Medulla oblongata (tissue), 1 donor: ENCODE results near the gene MDGA2.
"Not testable (repeated sequence)": the region's sequence is repeated elsewhere in the genome, so short reads cannot be mapped to it uniquely, and the experiment has no call there.

Experiments used
- DNase-seq: peaks from one replicate; pipeline ENCODE4 v3.0.0-alpha.2; 2015; ENCODE audit errors: extremely low spot score

MDGA2 gene

DNA sequence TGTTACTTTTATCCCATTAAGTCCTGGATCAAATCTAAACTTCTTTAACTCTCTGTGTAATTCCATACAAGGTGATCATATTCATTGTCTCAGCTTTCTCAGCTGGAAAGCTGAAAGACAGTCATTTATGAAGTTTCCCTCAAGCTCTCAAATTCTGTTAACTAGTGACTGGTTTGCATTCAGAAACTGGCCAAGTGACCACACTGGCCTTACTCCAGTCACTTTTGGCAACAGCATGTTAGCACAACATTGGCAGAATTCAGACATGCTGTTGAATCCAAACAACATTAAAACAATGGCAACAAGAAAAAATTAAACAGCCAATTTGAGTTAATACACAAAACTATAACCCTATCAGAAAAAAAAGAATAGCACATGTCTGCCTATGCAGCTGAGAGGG is 343.3 kb downstream of the MDGA2 start:
- DNase-seq, result peak; percentile 73

DNA sequence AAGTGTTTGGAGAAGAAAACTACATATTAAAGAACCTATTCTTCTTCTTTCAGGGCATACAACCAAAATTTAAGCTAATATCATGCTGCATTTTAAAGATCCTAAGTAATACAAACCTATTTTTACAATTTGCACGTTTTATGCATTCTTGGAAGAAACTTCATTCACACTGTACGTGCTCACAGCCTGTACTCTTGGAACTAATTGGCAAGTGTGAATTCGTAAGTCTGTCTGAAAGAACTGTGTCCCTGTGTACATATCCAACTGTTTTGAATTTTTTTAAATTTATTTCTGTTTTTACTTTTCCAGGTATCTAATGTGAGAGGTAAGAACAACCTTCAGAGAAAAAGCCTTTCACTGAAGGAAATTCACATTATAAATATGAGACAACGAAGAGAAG is 347.0 kb downstream of the MDGA2 start:
- no peak for DNase-seq

DNA sequence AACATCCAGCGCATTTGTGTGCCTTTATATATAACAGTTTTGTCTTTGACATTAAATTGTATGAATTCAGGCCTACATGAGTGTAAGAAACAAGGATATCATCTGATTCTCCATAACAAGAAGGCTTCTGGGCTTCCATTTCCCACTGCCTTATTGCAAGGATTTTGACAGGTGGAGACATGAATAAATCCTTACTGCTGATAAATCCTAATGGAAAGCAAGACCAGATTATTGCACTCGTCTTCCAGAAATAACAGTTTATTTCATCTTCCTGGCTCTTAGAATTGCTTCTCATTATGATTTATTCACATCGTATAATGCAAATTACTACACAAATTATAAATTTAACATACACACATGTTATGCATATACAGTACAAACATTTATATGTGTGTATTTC is 348.1 kb downstream of the MDGA2 start:
- DNase-seq, result no peak

DNA sequence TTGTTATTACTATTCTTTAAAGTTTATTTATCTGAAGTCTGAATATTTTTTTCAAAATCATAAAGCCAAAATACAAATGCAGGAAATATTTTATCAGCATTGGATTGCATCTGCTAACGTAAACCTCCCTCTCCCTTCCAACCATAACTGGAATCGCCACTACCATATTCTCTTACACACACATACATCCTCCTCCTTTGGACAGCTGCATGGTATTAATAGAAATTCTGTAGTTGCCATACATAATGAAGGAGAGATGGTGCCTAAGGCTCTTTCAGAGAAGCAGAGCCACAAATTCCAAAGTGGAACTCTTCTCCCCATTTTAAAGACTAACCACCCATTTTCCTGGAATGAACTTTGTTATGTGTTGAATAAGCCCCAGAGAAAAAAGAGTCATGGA is 352.7 kb downstream of the MDGA2 start:
- no peak for DNase-seq

DNA sequence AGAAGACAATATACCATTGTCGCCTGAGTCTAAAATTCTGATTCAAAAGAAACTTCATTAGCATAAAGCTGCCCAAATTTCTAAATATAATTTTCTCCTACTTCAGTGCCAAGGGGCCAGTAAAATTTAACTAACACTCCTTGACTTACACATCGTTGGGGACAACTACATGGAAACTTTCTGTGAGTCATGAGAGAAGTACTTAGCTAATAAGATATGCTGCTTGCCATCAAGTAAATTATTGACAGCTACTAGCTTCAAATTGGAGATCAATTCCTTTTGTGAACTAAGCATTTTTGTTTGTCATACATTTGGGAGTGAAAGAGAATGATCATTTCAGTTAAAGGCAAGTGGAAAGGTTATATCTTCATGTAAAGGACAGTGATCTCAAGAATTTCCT is 373.3 kb downstream of the MDGA2 start:
- no peak for DNase-seq

DNA sequence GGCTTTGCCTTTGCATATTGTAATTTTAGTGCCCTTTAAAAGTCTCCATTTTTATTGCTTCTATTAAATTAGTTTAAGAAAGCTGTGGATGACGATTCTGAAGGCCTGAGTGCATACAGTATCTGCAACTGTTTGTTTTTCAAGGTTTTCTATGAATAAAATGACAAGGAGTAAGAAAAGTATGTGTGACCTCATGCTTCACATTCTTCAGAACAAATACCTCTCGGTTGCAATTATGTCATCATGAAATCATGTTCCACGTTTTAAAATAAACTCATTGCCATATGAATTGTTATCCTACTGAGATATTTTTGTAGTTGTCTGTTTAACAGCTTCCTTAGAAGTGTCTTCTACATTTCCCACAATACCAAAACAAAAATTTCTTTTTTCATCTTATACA is 374.6 kb downstream of the MDGA2 start:
- DNase-seq, result no peak

GRCh38 chr14:47297374-47297773 is 378.0 kb downstream of the MDGA2 start:
- DNase-seq, result no peak

GRCh38 chr14:47284283-47284682 is 391.1 kb downstream of the MDGA2 start:
- DNase-seq, result no peak

- DNase-seq, result not testable (repeated sequence)
Observed at GRCh38 chr14:47281761-47282160, 393.6 kb downstream of the MDGA2 start.

DNA sequence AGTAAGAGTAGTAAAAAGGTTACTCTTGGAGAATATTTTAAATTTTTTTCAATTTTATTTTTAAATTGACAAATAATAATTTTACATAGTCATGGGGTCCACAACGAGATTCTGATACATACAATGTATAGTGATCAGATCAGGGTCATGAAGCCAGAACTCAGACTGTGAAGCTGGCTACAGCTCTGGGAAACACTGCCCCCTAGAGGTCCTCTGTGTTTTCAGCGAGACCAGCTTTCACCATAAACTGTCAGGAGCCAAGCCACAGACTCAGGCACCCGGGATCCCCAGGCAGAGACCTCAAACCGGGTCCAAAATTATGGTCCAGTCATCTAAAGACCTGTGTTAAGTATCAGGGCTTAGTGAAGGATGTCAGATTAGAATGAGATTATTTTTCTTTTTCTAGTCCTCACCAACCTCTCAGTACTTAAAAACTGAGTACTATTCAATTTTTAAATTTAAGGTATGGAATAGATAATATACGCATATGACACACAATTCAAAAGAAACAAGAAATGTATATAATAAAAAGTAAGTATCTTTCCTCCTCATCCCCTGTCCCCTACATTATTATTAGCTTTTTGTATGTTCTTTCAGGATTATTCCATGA is 397.1 kb downstream of the MDGA2 start:
- peak; percentile 79 for DNase-seq

GRCh38 chr14:47277703-47278102 is 397.7 kb downstream of the MDGA2 start:
- no peak for DNase-seq

- no peak for DNase-seq
Observed at GRCh38 chr14:47276931-47277330, 398.5 kb downstream of the MDGA2 start.

- no peak for DNase-seq
Observed at GRCh38 chr14:47273939-47274338, 401.5 kb downstream of the MDGA2 start.

DNA sequence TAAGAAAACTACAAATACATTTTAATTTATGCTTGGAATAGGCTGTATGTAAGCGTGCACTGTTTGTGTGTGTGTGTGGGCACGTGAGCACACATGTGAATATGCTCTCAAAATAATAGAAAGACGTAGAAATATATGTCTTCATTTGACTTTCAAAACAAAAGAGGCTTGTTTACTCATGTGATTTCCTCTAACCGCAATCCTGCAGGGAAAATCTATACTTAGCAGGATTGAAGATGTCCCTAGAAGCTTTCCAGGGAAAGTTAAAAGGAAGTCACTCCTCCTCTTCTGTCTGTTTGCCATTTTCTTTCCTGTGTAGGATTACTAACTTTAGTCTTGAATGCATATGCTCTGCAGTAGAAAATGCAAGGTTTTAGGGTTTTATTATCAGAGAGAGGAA is 404.7 kb downstream of the MDGA2 start:
- DNase-seq, result no peak

- no peak for DNase-seq
Observed at GRCh38 chr14:47269756-47270492, 405.5 kb downstream of the MDGA2 start.

- no peak for DNase-seq
Observed at GRCh38 chr14:47264842-47265241, 410.6 kb downstream of the MDGA2 start.

- no peak for DNase-seq
Observed at GRCh38 chr14:47262801-47263200, 412.6 kb downstream of the MDGA2 start.

DNA sequence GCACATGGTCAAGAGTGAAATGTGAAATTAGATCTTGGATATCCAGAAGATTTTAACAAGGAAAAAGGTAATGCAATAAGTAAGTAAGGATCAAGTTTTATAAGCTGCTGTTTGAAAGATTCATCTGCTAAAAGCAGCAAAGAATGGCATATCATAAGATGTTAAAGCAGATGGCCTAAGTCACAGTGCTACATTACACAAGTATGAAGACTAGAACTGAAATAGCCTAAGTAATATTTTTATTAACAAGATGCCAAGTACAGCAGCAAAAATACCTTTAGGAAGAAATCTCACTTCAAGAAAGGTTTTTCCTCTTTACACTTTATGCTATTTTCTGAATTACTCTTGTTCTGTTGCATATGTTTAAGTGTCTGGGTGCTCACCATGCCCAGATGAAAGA is 414.1 kb downstream of the MDGA2 start:
- no peak for DNase-seq

- DNase-seq, result no peak
Observed at GRCh38 chr14:47259796-47260195, 415.6 kb downstream of the MDGA2 start.

GRCh38 chr14:47257013-47257412 is 418.4 kb downstream of the MDGA2 start:
- no peak for DNase-seq

- no peak for DNase-seq
Observed at GRCh38 chr14:47252802-47253201, 422.6 kb downstream of the MDGA2 start.

GRCh38 chr14:47246367-47246766 is 429.0 kb downstream of the MDGA2 start:
- no peak for DNase-seq

DNA sequence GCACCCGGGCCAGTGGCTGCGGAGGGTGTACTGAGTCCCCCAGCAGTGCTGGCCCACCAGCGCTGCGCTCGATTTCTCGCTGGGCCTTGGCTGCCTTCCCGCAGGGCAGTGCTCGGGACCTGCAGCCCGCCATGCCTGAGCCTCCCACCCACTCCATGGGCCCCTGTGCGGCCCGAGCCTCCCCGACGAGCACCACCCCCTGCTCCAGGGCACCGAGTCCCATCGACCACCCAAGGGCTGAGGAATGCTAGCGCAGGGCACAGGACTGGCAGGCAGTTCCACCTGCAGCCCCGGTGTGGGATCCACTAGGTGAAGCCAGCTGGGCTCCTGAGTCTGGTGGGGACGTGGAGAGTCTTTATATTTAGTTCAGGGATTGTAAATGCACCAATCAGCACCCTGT is 432.8 kb downstream of the MDGA2 start:
- not testable (repeated sequence) for DNase-seq
